Keratinocyte (primary cell): ENCODE data around the gene SULF2. TPM values are rescaled to one million over a fixed set of nuclear protein-coding genes. Genes with fewer than 3 reads are reported as not detected.

Experiments used
- DNase-seq: peaks from one replicate; pipeline ENCODE4 v3.0.0-alpha.2; 2011; ENCODE audit warnings: low read depth, missing footprints, low spot score
- FAIRE-seq: peaks from 2 replicates; lab custom pipeline; 2011; peaks lifted over from hg19 to GRCh38; lab: Jason Lieb, UNC
- H2AFZ ChIP-seq: 2 replicates; pipeline ENCODE4 v1.6.0; 2012; ENCODE audit warnings: low read length, control low read depth, inconsistent platforms; ENCODE audit not compliant: control insufficient read depth
- H3K27ac ChIP-seq: 2 replicates; pipeline ENCODE4 v1.5.1; 2011; ENCODE audit warnings: low read length; ENCODE audit not compliant: control insufficient read depth, insufficient read depth
- H3K27me3 ChIP-seq: 3 replicates; pipeline ENCODE4 v1.6.0; 2011; ENCODE audit warnings: low read length; ENCODE audit not compliant: control insufficient read depth, insufficient read depth; ENCODE audit errors: extremely low read depth
- H3K36me3 ChIP-seq, 2 experiments: 2 replicates in 1 of 2; 3 replicates in 1 of 2; pipeline ENCODE4 v1.5.1; 2011; ENCODE audit warnings: low read length in 2 of 2, mild to moderate bottlenecking in 1 of 2; ENCODE audit not compliant: control insufficient read depth in 2 of 2, insufficient read depth in 2 of 2; ENCODE audit errors: extremely low read depth in 1 of 2
- H3K4me1 ChIP-seq: 3 replicates; pipeline ENCODE4 v1.5.1; 2011; ENCODE audit warnings: low read length; ENCODE audit not compliant: control insufficient read depth, insufficient read depth; ENCODE audit errors: extremely low read depth
- H3K4me2 ChIP-seq: 3 replicates; pipeline ENCODE4 v1.6.0; 2011; ENCODE audit warnings: low read depth, low read length; ENCODE audit not compliant: control insufficient read depth, insufficient read depth; ENCODE audit errors: extremely low read depth
- H3K4me3 ChIP-seq, 3 experiments: fragments of 200-600 bp in 1 of 3; sonication (generic) in 1 of 3; 2 replicates in 2 of 3; 3 replicates in 1 of 3; pipeline ENCODE4 v1.5.1; 2011 to 2016; ENCODE audit warnings: low read length in 3 of 3, mild to moderate bottlenecking in 3 of 3, control low read depth in 2 of 3, inconsistent platforms in 1 of 3, low read depth in 1 of 3, mixed read lengths in 1 of 3, mixed run types in 1 of 3, moderate library complexity in 1 of 3; ENCODE audit not compliant: control insufficient read depth in 2 of 3, insufficient read depth in 2 of 3; ENCODE audit errors: extremely low read depth in 1 of 3
- H3K79me2 ChIP-seq: 2 replicates; pipeline ENCODE4 v1.6.0; 2012; ENCODE audit warnings: low read length; ENCODE audit not compliant: control insufficient read depth, insufficient read depth
- H3K9ac ChIP-seq: 3 replicates; pipeline ENCODE4 v1.6.0; 2011; ENCODE audit warnings: low read length; ENCODE audit not compliant: control insufficient read depth, insufficient read depth; ENCODE audit errors: extremely low read depth
- H3K9me1 ChIP-seq: 3 replicates; pipeline ENCODE4 v1.6.0; 2011; ENCODE audit warnings: low read length; ENCODE audit not compliant: control insufficient read depth, insufficient read depth; ENCODE audit errors: extremely low read depth
- H3K9me3 ChIP-seq: 2 replicates; pipeline ENCODE4 v1.5.1; 2012; ENCODE audit warnings: low read depth, low read length; ENCODE audit not compliant: control insufficient read depth
- H4K20me1 ChIP-seq: 3 replicates; pipeline ENCODE4 v1.6.0; 2011; ENCODE audit warnings: low read length; ENCODE audit not compliant: control insufficient read depth, insufficient read depth; ENCODE audit errors: extremely low read depth
- EZH2 ChIP-seq: IDR thresholded peaks from one replicate; pipeline ENCODE4 v1.6.1; 2012; ENCODE audit warnings: inconsistent platforms, mild to moderate bottlenecking, low read length, moderate library complexity
- dilution Hi-C: fragments of 300-500 bp; cut with MboI; formaldehyde crosslinking; loops from one replicate; pipeline ENCODE4 v1.7.0; 2020; ENCODE audit warnings: low sequenced_read_pairs; ENCODE audit not compliant: extremely low pct_ligation_motif_present
- polyA plus RNA-seq, 5 experiments: library from polyadenylated mRNA; depleted of rRNA in 3 of 5; stranded (reverse) in 3 of 5; stranded (forward) in 1 of 5; unstranded in 1 of 5; fragments of >200 nt; gene quantifications; 1 replicate in 1 of 5; 2 replicates in 3 of 5; 3 replicates in 1 of 5; pipeline versions ENCODE4 v1.2.1 to v1.2.3, GENCODE V29; 2011 to 2012; ENCODE audit warnings: missing spikeins in 2 of 5, low read depth in 1 of 5, low replicate concordance in 1 of 5
- TF ChIP-seq, protein P1 (sequence below), 3 experiments: IDR thresholded peaks in 1 of 3; conservative IDR thresholded peaks in 1 of 3; optimal IDR thresholded peaks in 1 of 3; 2 replicates in 2 of 3; 3 replicates in 1 of 3; pipeline versions ENCODE3 to v1.5.1; 2011; ENCODE audit warnings: low read length in 3 of 3, mild to moderate bottlenecking in 3 of 3, moderate library complexity in 2 of 3, control low read depth in 1 of 3, inconsistent platforms in 1 of 3; ENCODE audit not compliant: insufficient read depth in 2 of 3; ENCODE audit errors: extremely low read depth in 1 of 3

SULF2 gene
- polyA plus RNA-seq, 1 donor (not counting 4 experiments of a cell fraction or from before 2014, with no cell fraction given) = 64.4 TPM

- no peaks in the 10 kb centered on the region for H3K27me3 ChIP-seq
- TF ChIP-seq EZH2 = no peak
- TF ChIP-seq, protein P1, sequence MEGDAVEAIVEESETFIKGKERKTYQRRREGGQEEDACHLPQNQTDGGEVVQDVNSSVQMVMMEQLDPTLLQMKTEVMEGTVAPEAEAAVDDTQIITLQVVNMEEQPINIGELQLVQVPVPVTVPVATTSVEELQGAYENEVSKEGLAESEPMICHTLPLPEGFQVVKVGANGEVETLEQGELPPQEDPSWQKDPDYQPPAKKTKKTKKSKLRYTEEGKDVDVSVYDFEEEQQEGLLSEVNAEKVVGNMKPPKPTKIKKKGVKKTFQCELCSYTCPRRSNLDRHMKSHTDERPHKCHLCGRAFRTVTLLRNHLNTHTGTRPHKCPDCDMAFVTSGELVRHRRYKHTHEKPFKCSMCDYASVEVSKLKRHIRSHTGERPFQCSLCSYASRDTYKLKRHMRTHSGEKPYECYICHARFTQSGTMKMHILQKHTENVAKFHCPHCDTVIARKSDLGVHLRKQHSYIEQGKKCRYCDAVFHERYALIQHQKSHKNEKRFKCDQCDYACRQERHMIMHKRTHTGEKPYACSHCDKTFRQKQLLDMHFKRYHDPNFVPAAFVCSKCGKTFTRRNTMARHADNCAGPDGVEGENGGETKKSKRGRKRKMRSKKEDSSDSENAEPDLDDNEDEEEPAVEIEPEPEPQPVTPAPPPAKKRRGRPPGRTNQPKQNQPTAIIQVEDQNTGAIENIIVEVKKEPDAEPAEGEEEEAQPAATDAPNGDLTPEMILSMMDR (optimal IDR thresholded peaks at IDR 0.05 in 1 of 3, IDR thresholded peaks at IDR 0.05 in 1 of 3, conservative IDR thresholded peaks at IDR 0.05 in 1 of 3; ENCODE audit: extremely low read depth in 1 of 3, insufficient read depth in 2 of 3, low read length in 3 of 3) = no peak
- H3K9me1 ChIP-seq = no peaks in the 10 kb centered on the region
- H3K9me3 ChIP-seq = no peaks in the 10 kb centered on the region
- no peaks in the 10 kb centered on the region for H3K79me2 ChIP-seq
- no peak overlapping the region for H3K4me3 ChIP-seq
- H2AFZ ChIP-seq = no peak overlapping the region
- no peak for DNase-seq
- no peak for FAIRE-seq
- H3K4me1 ChIP-seq = no peaks in the 10 kb centered on the region
- peaks cover 20 to 25% of the 10 kb centered on the region in 2 experiments for H3K36me3 ChIP-seq
- no peak overlapping the region for H3K4me2 ChIP-seq
- H3K9ac ChIP-seq = no peak overlapping the region
- dilution Hi-C loops = no loop called here
- H4K20me1 ChIP-seq = no peaks in the 10 kb centered on the region
- no peak overlapping the region for H3K27ac ChIP-seq
Measured at GRCh38 chr20:47642624-47643023, 142.7 kb downstream of the SULF2 start.

DNA sequence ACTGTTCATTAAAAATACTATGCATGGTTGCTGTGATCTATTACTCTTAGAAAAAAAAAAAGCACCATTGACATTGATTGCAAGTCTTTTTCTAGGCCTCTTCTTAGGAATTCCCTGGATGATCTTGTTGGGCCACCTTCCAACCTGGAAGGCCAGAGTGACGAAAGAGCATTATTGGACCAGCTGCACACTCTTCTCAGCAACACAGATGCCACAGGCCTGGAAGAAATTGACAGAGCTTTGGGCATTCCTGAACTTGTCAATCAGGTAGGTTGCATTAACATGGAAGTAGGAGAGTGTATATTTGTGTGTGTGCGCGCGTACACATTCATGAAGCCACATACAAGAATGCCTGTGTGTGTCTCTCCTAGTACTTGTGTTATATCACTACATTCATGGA is 143.2 kb downstream of the SULF2 start:
- peaks cover 20 to 24% of the 10 kb centered on the region in 2 experiments for H3K36me3 ChIP-seq
- TF ChIP-seq, protein P1 (optimal IDR thresholded peaks at IDR 0.05 in 1 of 3, IDR thresholded peaks at IDR 0.05 in 1 of 3, conservative IDR thresholded peaks at IDR 0.05 in 1 of 3; ENCODE audit: extremely low read depth in 1 of 3, insufficient read depth in 2 of 3, low read length in 3 of 3) = no peak
- TF ChIP-seq EZH2 = no peak
- H2AFZ ChIP-seq = no peak overlapping the region
- H3K4me2 ChIP-seq = no peak overlapping the region
- H3K27ac ChIP-seq = no peak overlapping the region
- dilution Hi-C loops = no loop called here
- H4K20me1 ChIP-seq = no peaks in the 10 kb centered on the region
- no peaks in the 10 kb centered on the region for H3K9me3 ChIP-seq
- H3K4me3 ChIP-seq = no peak overlapping the region
- H3K9me1 ChIP-seq = no peaks in the 10 kb centered on the region
- no peaks in the 10 kb centered on the region for H3K79me2 ChIP-seq
- FAIRE-seq = no peak
- no peak overlapping the region for H3K9ac ChIP-seq
- H3K27me3 ChIP-seq = no peaks in the 10 kb centered on the region
- no peaks in the 10 kb centered on the region for H3K4me1 ChIP-seq
- DNase-seq = no peak
